Activated B cell treated with CpG ODN at 0.5 μM for 24 hours (primary cell): ENCODE results near the gene CRYL1. TPM values are rescaled to one million over a fixed set of nuclear protein-coding genes. Genes with fewer than 3 reads are reported as not detected.
A peak's percentile ranks its signal among the peaks of the same experiment; 100 is the strongest.

ENCODE experiments used
- ATAC-seq: fragments of 200-7000 bp; cut with Tn5 transposase; one replicate; pipeline ENCODE4 v1.10.0; 2021; ENCODE audit warnings: low read depth, mild to moderate bottlenecking, moderate library complexity
- CTCF ChIA-PET: fragments of 350-600 bp; sonication (Branson Sonifier 250); formaldehyde crosslinking; loops from one replicate; lab custom pipeline; 2021; ENCODE audit warnings: antibody characterized with exemption; lab: Charles Lee
- POLR2A ChIA-PET: fragments of 350-600 bp; sonication (Branson Sonifier 250); formaldehyde crosslinking; loops from one replicate; lab custom pipeline; 2021; ENCODE audit warnings: antibody characterized with exemption; lab: Charles Lee
- DNase-seq: peaks from one replicate; pipeline ENCODE4 v3.0.0; 2022
- H3K27ac Mint-ChIP-seq: one replicate; pipeline ENCODE4 v1.8.0; 2020; ENCODE audit warnings: mixed read lengths
- H3K27me3 Mint-ChIP-seq: one replicate; pipeline ENCODE4 v1.8.0; 2021; ENCODE audit warnings: mixed read lengths
- H3K36me3 Mint-ChIP-seq: one replicate; pipeline ENCODE4 v1.8.0; 2021; ENCODE audit warnings: low read depth, mixed read lengths
- H3K4me1 Mint-ChIP-seq: one replicate; pipeline ENCODE4 v1.8.0; 2021; ENCODE audit warnings: mixed read lengths
- H3K4me3 Mint-ChIP-seq: one replicate; pipeline ENCODE4 v1.8.0; 2020; ENCODE audit warnings: mild to moderate bottlenecking, mixed read lengths
- H3K9me3 Mint-ChIP-seq: one replicate; pipeline ENCODE4 v1.8.0; 2020; ENCODE audit warnings: mixed read lengths
- CTCF ChIP-seq: fragments of 200-600 bp; IDR thresholded peaks from one replicate; pipeline ENCODE4 v1.8.0; 2022; ENCODE audit warnings: antibody characterized with exemption, mild to moderate bottlenecking
- intact Hi-C: fragments of 100-400 bp; cut with micrococcal nuclease; formaldehyde crosslinking; loops from one replicate; pipeline ENCODE4 v1.15.1; 2024
- total RNA-seq: library from RNA; stranded (reverse); gene quantifications from 2 replicates; pipeline ENCODE4 v1.2.3, GENCODE V29; 2022

Gene CRYL1
- total RNA-seq, 1 donor from 2014 or later: 9.6 TPM

GRCh38 chr13:20477394-20477793 lies 48.3 kb downstream of the CRYL1 start:
- no peak for TF ChIP-seq CTCF
- Mint-ChIP-seq H3K36me3 (no peaks in the 10 kb centered on the region), H3K27ac (no peak overlapping the region), H3K27me3 (no peaks in the 10 kb centered on the region), H3K4me1 (peaks cover 24% of the 10 kb centered on the region), H3K4me3 (no peak overlapping the region), H3K9me3 (no peaks in the 10 kb centered on the region)
- no peak for DNase-seq
- CTCF ChIA-PET: no interaction called here
- intact Hi-C loops: no loop called here
- POLR2A ChIA-PET: no interaction called here
- no peak for ATAC-seq

GRCh38 chr13:20475927-20476691 lies 49.5 kb downstream of the CRYL1 start:
- ATAC-seq (peak; percentile 75), DNase-seq (no peak)
- Mint-ChIP-seq H3K9me3 (no peaks in the 10 kb centered on the region), H3K4me1 (peaks cover 27% of the 10 kb centered on the region), H3K27me3 (no peaks in the 10 kb centered on the region), H3K27ac (peak overlapping the region; percentile 59), H3K4me3 (peak overlapping the region; percentile 57), H3K36me3 (no peaks in the 10 kb centered on the region)
- CTCF ChIA-PET: interaction anchor here (1.4 kb wide), 1 partner anchor 467 kb away, joined by 3 read pairs; no protein-coding TSS in a partner anchor
- POLR2A ChIA-PET: interaction anchor here (0.6 to 0.7 kb wide), 2 partner anchors 310 to 1638 kb away, joined by 4 to 7 read pairs; no protein-coding TSS in a partner anchor
- intact Hi-C loops: no loop called here
- TF ChIP-seq CTCF: no peak

GRCh38 chr13:20474515-20474914 lies 51.1 kb downstream of the CRYL1 start:
- intact Hi-C loops: no loop called here

GRCh38 chr13:20473888-20474287 lies 51.8 kb downstream of the CRYL1 start:
- POLR2A ChIA-PET: no interaction called here
- no peaks in the 10 kb centered on the region for H3K9me3 Mint-ChIP-seq
- DNase-seq (no peak), ATAC-seq (no peak)
- H3K4me1 Mint-ChIP-seq: peaks cover 27% of the 10 kb centered on the region
- H3K27me3 Mint-ChIP-seq: no peaks in the 10 kb centered on the region
- CTCF ChIA-PET: no interaction called here
- no peak for TF ChIP-seq CTCF
- no peaks in the 10 kb centered on the region for H3K36me3 Mint-ChIP-seq
- intact Hi-C loops: no loop called here
- no peak overlapping the region for H3K27ac Mint-ChIP-seq
- H3K4me3 Mint-ChIP-seq: no peak overlapping the region

More at GRCh38 chr13:20474515-20474914, 51.1 kb downstream of the CRYL1 start:
- no peak for ATAC-seq
- no peak for DNase-seq
- H3K9me3 Mint-ChIP-seq: no peaks in the 10 kb centered on the region
- H3K27me3 Mint-ChIP-seq: no peaks in the 10 kb centered on the region
- no peak overlapping the region for H3K27ac Mint-ChIP-seq
- ChIA-PET CTCF (no interaction called here), POLR2A (no interaction called here)
- TF ChIP-seq CTCF: no peak
- no peaks in the 10 kb centered on the region for H3K36me3 Mint-ChIP-seq
- no peak overlapping the region for H3K4me3 Mint-ChIP-seq
- H3K4me1 Mint-ChIP-seq: peaks cover 27% of the 10 kb centered on the region

- no peak for DNase-seq
- no peaks in the 10 kb centered on the region for H3K27me3 Mint-ChIP-seq
- no peak for ATAC-seq
- no peak overlapping the region for H3K27ac Mint-ChIP-seq
- H3K4me3 Mint-ChIP-seq: no peak overlapping the region
- no peaks in the 10 kb centered on the region for H3K36me3 Mint-ChIP-seq
- H3K9me3 Mint-ChIP-seq: no peaks in the 10 kb centered on the region
- intact Hi-C loops: no loop called here
- ChIA-PET CTCF (no interaction called here), POLR2A (no interaction called here)
- no peak for TF ChIP-seq CTCF
- peaks cover 27% of the 10 kb centered on the region for H3K4me1 Mint-ChIP-seq
These were observed 52.5 kb downstream of the CRYL1 start for GRCh38 chr13:20473139-20473538.
